Hematopoietic multipotent progenitor cell treated with erythropoietin and hydrocortisone succinate and interleukin-3 and kit ligand, for 6 days (in vitro differentiated cells): Measurements from ENCODE around the gene ZNF132.
"Not testable (repeated sequence)": the region's sequence is repeated elsewhere in the genome, so short reads cannot be mapped to it uniquely, and the experiment has no call there.

Source experiments
- DNase-seq: peaks from one replicate; pipeline ENCODE4 v3.0.0-alpha.2; 2015

ZNF132 gene

DNA sequence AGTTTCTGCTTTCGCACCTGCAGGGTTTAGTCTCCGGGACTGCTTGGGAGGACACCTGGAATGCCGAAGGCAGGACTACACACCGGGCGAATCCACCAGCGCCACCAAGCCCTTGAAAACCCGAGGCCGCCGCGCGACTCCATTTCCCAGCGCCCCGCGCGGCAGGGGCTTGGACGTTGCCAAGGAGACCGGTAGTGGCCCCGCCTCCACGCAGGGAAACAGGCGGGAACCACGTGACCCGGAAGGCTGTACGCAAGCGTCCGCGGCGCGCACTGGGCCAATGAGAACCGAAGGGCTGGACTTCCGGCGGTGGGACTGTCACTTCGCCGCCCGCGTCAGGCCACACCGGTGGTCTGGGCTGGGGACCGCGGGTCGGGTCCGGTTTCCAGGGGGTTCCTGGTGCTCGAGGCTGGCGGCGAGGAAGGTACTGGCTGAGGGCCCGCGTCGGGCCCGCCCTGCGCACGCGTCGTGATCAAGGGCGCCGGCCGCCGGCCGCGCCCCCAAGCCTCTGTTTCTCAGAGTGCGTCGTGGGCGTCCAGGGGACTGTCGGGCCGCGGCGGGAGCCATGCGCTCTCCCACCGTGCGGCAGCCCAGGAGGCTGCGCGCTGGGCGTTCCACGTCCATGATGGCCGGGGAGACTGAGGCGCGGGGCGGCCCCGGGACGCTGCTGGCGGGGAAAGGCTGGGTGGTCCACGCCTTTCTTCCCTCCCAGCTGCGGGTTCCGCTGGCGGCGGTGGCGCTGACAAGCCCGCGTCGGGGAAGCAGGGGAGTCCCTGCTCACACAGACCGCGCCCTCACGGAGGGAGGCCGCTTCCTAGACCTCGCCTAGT, 27.0 kb upstream of the ZNF132 start, which contains the start of gene ZNF324:
Gene ZNF324 (plus strand): TSS at position 321 of the 830 bp plus-strand sequence. CDS start 2,106 bp downstream, outside the sequence.
- peak; percentile 99 for DNase-seq

DNA sequence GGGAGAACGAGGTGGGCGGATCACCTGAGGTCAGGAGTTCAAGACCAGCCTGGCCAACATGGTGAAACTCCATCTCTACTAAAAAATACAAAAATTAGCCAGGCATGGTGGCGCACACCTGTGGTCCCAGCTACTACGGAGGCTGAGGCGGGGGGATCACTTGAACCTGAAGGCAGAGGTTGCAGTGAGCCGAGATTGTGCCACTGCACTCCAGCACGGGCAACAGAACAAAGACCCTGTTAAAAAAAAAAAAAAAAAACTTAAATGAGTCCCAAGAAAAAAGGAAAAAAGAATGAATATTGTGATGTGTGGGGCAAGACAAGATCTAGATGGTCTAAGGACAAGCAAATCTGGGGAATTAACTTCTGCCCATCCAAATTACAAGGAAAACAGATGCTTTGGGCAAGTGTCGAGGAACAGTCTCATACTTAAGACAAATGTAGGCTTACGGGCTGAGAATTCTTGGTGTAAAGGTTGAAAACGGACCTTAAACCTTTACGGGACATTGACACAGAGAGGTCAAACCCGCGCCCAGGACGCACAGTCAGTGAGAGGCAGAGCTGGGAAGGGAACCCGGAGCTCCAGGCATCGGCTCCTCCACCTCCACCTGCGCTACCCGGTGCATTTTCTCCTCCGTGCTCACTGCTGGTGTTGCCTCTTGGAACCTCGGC, 26.3 kb upstream of the ZNF132 start:
- peak; percentile 19 for DNase-seq

DNA sequence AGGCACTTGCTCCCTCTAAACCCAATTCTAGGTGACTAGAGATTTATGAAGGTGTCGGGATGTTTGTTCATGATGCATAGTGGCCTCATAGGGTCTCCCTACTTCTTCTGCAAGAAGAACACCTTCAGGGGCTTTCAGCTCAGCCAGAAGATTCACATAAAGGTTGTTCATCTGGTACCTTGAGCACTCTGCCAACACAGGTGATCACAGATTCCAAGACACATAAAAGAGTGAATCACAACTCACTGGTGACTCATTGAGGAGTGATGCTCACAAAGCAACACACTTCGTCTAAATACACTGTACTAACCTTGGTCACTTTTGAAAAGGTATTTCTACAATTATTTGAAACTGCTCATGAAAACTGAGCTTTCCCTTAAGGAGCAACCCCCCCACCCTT, 20.1 kb upstream of the ZNF132 start:
- DNase-seq, result no peak

GRCh38 chr19:58456111-58456510, 16.2 kb upstream of the ZNF132 start:
- DNase-seq, result no peak

- no peak for DNase-seq
Observed at GRCh38 chr19:58455306-58455705, 15.4 kb upstream of the ZNF132 start.

- no peak for DNase-seq
Observed at GRCh38 chr19:58453743-58454142, 13.8 kb upstream of the ZNF132 start.

- peak; percentile 99 for DNase-seq
Observed at GRCh38 chr19:58451358-58452101, 11.6 kb upstream of the ZNF132 start, which contains the start of gene ZNF324B. TSS of gene ZNF324B (plus strand) at chr19:58451622. CDS start at chr19:58453702, 2,080 bp downstream.

DNA sequence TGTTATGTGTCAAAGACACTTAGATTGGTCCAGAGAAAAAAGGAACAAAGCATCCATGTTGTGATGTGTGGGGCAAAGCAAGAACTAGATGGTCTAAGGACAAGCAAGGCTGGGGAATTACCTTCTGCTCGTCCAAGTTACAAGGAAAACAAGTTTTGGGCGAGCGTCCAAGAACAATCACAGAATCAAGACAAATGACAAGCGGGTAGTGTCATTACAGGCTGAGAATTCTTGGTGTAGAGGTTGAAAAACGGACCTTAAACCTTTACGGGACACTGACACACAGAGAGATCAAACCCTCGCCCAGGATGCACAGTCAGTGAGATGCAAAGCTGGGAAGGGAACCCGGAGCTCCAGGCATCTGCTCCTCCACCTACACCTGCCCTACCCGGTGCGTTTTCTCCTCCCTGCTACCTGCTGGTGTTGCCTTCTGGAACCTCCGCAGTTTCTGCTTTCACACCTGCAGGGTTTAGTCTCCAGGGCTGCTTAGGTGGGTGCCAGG, 11.0 kb upstream of the ZNF132 start:
- DNase-seq, result no peak

DNA sequence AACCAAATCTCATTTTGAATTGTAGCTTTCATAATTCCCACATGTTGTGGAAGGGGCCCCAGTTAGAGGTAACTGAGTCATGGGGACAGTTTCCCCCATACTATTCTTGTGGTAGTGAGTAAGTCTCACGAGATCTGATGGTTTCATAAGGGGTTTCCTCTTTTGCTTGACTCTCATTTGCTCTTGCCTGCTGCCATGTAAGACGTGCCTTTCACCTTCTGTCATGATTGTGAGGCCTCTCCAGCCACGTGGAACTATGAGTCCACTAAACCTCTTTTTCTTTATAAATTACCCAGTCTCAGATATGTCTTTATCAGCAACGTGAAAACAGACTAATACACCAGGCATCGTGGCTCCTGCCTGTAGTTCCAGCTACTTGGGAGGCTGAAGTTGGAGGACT, 10.0 kb upstream of the ZNF132 start:
- not testable (repeated sequence) for DNase-seq

GRCh38 chr19:58448860-58449259, 8.9 kb upstream of the ZNF132 start:
- not testable (repeated sequence) for DNase-seq

GRCh38 chr19:58442986-58443385, 3.0 kb upstream of the ZNF132 start:
- DNase-seq, result not testable (repeated sequence)

- no peak for DNase-seq
Observed at GRCh38 chr19:58440556-58440955, 603 bp upstream of the ZNF132 start.

GRCh38 chr19:58434217-58434616, 5.7 kb downstream of the ZNF132 start:
- DNase-seq, result no peak

GRCh38 chr19:58429745-58430144, 10.2 kb downstream of the ZNF132 start:
- DNase-seq, result no peak

DNA sequence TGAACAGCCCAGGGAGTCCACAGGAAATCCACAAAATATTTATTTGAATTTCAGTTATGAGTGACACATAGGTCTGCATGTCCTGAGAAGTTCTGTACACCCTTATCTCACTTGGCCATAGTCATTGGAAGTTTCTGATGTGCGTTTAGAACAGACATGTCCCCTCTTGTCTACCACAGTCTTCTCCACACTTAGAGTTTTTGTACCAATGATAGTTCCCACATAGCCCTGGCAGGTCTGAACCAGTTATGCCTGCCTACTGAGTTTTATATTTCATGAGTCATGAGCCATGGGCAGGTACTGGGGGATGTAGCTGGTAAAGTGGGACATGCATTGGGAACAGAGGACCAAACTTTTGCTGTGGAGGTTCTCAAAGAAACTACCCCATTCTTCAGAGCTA, 11.3 kb downstream of the ZNF132 start:
- no peak for DNase-seq

DNA sequence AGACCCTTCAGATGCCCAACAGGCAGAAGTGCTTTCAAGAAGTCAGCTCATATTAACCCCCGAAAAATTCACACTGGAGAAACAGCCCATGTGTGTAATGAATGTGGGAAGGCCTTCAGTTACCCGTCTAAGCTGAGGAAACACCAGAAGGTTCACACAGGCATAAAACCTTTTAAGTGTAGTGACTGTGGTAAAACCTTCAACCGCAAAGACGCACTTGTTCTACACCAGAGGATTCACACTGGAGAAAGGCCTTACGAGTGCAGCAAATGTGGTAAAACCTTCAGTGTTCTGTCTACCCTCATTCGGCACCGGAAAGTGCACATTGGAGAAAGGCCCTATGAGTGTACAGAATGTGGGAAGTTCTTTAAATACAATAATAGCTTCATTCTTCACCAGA, 22.9 kb downstream of the ZNF132 start:
- no peak for DNase-seq

GRCh38 chr19:58416604-58417003, 23.3 kb downstream of the ZNF132 start:
- DNase-seq, result no peak

GRCh38 chr19:58409010-58409790, 30.8 kb downstream of the ZNF132 start:
- DNase-seq, result peak; percentile 75

- peak; percentile 99 for DNase-seq
Observed at GRCh38 chr19:58408152-58409009, 31.6 kb downstream of the ZNF132 start, which contains the start of gene ZNF584. TSS of gene ZNF584 (plus strand) at chr19:58408649. CDS start at chr19:58409148, 499 bp downstream.

- peak; percentile 63 for DNase-seq
Observed at GRCh38 chr19:58407658-58408151, 32.2 kb downstream of the ZNF132 start.
